Glutamatergic neuron (in vitro differentiated cells): ENCODE measurements around the gene NSD1. TPM values are rescaled to one million over a fixed set of nuclear protein-coding genes. Genes with fewer than 3 reads are reported as not detected.

Experiments used
- DNase-seq: peaks from one replicate; pipeline ENCODE4 v3.0.0; 2022
- H3K27ac Mint-ChIP-seq: one replicate; pipeline ENCODE4 v1.8.0; 2020; ENCODE audit warnings: mild to moderate bottlenecking, mixed read lengths, inconsistent platforms; ENCODE audit not compliant: unreplicated experiment
- H3K27me3 Mint-ChIP-seq: one replicate; pipeline ENCODE4 v1.8.0; 2020; ENCODE audit warnings: mild to moderate bottlenecking, moderate library complexity, mixed read lengths, inconsistent platforms; ENCODE audit not compliant: unreplicated experiment
- H3K36me3 Mint-ChIP-seq: one replicate; pipeline ENCODE4 v1.8.0; 2020; ENCODE audit warnings: mild to moderate bottlenecking, mixed read lengths, inconsistent platforms; ENCODE audit not compliant: unreplicated experiment
- H3K4me1 Mint-ChIP-seq: one replicate; pipeline ENCODE4 v1.8.0; 2020; ENCODE audit warnings: mild to moderate bottlenecking, low read depth, mixed read lengths, inconsistent platforms; ENCODE audit not compliant: unreplicated experiment
- H3K4me3 Mint-ChIP-seq: one replicate; pipeline ENCODE4 v1.8.0; 2020; ENCODE audit warnings: mild to moderate bottlenecking, mixed read lengths, inconsistent platforms; ENCODE audit not compliant: unreplicated experiment
- H3K9me3 Mint-ChIP-seq: one replicate; pipeline ENCODE4 v1.8.0; 2020; ENCODE audit warnings: mild to moderate bottlenecking, moderate library complexity, mixed read lengths, inconsistent platforms; ENCODE audit not compliant: unreplicated experiment
- CTCF ChIP-seq: fragments of 200-600 bp; sonication (generic); IDR thresholded peaks from one replicate; pipeline ENCODE4 v1.5.0; 2021; ENCODE audit not compliant: partially characterized antibody, unreplicated experiment
- total RNA-seq: library from RNA; stranded (reverse); fragmentation: NEBNext Ultra II Directional; extraction: Animal tissue kit (Norgen Biotek cat#: 25700); gene quantifications from one replicate; pipeline ENCODE4 v1.2.1, GENCODE V29; 2021; ENCODE audit not compliant: unreplicated experiment

Gene NSD1
- total RNA-seq, 1 donor from 2014 or later = 151 TPM

- no peak for DNase-seq
- peaks cover 6% of the 10 kb centered on the region for H3K27me3 Mint-ChIP-seq
- TF ChIP-seq CTCF = no peak
- H3K4me1 Mint-ChIP-seq = peaks cover 7% of the 10 kb centered on the region
- peaks cover 2% of the 10 kb centered on the region for H3K9me3 Mint-ChIP-seq
- H3K27ac Mint-ChIP-seq = no peak overlapping the region
- H3K4me3 Mint-ChIP-seq = no peak overlapping the region
- H3K36me3 Mint-ChIP-seq = peaks cover 4% of the 10 kb centered on the region
Measured at GRCh38 chr5:177313561-177314259, 180.1 kb downstream of the NSD1 start.

GRCh38 chr5:177314376-177315342 is 181.1 kb downstream of the NSD1 start:
- Mint-ChIP-seq H3K4me1 (peaks cover 7% of the 10 kb centered on the region), H3K4me3 (no peak overlapping the region), H3K9me3 (peaks cover 4% of the 10 kb centered on the region), H3K36me3 (peaks cover 4% of the 10 kb centered on the region), H3K27me3 (peaks cover 6% of the 10 kb centered on the region), H3K27ac (no peak overlapping the region)
- no peak for DNase-seq
- TF ChIP-seq CTCF = no peak

GRCh38 chr5:177315411-177315810 is 181.8 kb downstream of the NSD1 start:
- DNase-seq = no peak
- Mint-ChIP-seq H3K4me1 (peaks cover 4% of the 10 kb centered on the region), H3K4me3 (no peak overlapping the region), H3K27me3 (peaks cover 6% of the 10 kb centered on the region), H3K27ac (no peak overlapping the region), H3K36me3 (peaks cover 4% of the 10 kb centered on the region), H3K9me3 (peaks cover 4% of the 10 kb centered on the region)
- no peak for TF ChIP-seq CTCF

GRCh38 chr5:177316005-177316404 is 182.4 kb downstream of the NSD1 start:
- H3K4me3 Mint-ChIP-seq = no peak overlapping the region
- DNase-seq = no peak
- H3K4me1 Mint-ChIP-seq = peaks cover under 1% of the 10 kb centered on the region
- peaks cover 4% of the 10 kb centered on the region for H3K9me3 Mint-ChIP-seq
- TF ChIP-seq CTCF = no peak
- H3K27me3 Mint-ChIP-seq = peaks cover 2% of the 10 kb centered on the region
- peak overlapping the region; percentile 77 for H3K27ac Mint-ChIP-seq
- peaks cover 4% of the 10 kb centered on the region for H3K36me3 Mint-ChIP-seq
